GM12873 (cell line): ENCODE results near the gene SIK3.

Experiments used
- TF ChIP-seq, protein P1 (sequence below): IDR thresholded peaks from 2 replicates; pipeline ENCODE4 v1.5.1; 2012; ENCODE audit warnings: low read depth, mild to moderate bottlenecking, moderate library complexity, low read length, control low read depth; ENCODE audit not compliant: insufficient read depth; ENCODE audit errors: missing control alignments

SIK3 gene

DNA sequence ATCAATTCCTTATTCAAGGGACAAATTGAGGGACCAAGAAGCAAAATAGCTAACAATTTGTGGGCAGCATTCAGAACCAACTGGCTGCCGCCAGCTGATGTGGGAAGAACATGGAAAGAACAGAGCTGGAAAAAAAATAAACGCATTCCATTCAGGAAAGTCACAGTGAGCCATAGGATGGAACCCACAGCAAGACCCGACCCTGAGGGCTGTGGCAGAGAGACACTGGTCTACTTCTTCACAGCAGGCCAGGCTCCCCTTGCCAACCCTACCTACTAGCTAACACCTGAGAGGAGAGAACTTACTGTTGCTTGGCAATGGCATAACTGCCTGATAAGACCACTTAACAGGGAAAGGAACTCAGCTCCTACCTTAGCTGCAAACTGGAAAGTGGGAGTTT lies 137.3 kb downstream of the SIK3 start:
- TF ChIP-seq, protein P1, sequence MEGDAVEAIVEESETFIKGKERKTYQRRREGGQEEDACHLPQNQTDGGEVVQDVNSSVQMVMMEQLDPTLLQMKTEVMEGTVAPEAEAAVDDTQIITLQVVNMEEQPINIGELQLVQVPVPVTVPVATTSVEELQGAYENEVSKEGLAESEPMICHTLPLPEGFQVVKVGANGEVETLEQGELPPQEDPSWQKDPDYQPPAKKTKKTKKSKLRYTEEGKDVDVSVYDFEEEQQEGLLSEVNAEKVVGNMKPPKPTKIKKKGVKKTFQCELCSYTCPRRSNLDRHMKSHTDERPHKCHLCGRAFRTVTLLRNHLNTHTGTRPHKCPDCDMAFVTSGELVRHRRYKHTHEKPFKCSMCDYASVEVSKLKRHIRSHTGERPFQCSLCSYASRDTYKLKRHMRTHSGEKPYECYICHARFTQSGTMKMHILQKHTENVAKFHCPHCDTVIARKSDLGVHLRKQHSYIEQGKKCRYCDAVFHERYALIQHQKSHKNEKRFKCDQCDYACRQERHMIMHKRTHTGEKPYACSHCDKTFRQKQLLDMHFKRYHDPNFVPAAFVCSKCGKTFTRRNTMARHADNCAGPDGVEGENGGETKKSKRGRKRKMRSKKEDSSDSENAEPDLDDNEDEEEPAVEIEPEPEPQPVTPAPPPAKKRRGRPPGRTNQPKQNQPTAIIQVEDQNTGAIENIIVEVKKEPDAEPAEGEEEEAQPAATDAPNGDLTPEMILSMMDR: no peak

DNA sequence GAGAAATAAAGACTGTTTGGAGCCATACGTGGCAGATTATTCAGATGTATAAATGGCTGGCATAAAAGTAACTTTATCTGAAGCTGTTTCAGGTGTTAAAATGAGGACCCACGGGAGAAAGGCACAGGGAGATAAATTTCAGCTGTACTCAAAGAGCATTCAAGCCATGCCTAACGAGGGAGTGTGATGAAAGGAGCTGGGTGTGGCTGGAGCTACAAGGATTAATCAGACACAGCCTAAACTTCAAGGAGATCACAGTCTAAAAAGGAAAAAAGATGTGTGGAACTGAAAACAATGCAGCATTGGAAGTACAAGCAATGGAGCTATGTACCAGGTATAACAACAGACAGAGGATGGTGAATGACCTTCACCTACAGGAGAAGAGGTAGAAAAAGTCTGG lies 140.0 kb downstream of the SIK3 start:
- TF ChIP-seq, protein P1: no peak

DNA sequence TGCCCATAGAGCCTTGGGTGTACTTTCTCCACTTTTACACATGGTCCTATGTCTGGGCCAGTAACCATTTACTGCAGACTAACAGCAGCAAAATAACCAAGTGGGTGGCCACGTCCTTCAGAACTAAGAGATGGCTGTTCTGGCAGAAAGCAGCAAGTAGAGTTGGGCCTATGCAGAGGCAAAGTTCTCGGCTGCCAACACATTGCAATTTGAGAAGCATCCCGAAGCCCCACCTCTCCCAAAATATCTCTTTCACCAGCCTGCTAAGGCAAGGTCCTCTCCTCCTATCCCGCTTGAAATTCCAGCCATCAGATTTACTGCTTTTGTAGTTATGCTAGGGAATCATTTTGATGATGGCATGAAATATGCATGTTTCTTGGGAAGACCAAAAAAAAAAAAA lies 142.3 kb downstream of the SIK3 start:
- TF ChIP-seq, protein P1: no peak

DNA sequence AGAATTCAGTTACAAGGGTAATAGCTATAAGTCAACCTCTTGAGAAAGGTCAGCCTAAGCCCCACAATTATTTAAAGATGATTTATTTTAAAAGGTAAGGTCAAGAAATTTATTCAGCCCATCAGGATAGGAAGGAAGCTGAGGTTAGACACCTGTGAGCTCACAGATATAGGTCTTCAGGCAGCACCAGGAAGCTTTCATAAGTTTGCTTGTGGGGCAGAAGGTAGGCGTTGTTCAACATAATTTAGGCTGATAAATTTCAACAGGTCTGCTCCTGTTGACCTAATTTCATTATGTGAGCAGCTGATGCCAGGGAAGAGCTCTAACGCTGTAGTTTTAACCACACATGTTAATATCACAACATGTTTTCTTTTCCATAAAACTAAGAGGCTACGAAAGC lies 142.7 kb downstream of the SIK3 start:
- TF ChIP-seq, protein P1: no peak

DNA sequence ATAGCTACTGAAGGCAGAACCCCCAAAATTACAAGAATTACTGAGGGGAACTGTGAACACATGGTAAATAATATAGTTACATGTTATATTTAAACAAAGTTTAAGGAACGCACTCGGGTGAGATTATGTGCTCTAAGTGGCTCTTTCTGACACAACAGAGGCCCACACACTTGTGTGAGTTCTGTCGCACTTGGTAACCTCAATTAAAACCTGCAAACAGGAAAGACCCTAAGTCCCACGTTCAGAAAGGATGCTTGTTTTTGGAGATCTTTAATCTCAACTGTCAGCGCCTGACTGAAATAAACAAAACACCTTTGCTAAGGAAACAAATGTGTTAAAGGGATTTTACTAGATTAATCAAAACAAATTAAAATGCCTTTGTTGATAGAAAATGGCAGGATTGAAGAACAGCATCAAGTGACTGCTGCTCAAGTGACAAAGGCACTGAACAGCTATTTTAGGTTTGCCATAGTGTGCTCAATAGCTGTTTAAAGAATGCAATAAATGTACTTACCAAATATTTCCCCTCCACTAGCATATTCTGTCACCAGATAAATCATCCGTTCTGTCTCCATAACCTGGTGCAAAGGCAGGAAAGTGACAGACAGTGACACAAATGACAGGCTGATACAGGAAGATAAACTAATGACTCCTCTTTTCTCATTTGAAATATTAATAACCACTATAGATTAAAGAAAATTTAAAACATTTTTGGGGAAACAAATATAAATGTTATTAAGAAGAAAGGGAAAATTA lies 144.5 kb downstream of the SIK3 start:
- TF ChIP-seq, protein P1: no peak

DNA sequence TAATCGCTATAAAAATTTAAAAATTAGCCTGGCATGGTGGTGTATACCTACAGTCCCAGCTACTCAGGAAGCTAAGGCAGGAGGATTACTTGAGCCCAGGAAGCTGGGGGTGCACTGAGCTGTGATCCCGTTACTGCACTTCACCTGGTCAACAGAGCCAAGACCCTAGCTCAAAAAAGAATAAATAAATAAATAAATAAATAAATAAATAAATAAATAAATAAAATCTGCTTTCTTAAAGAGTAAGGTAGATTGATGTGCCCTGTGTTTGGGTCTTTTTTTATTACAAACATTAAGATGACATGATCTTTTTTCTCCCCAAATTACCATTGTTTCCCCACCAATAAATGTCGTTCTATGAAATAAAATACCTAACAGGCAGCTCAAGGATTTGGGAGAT lies 146.5 kb downstream of the SIK3 start:
- TF ChIP-seq, protein P1: no peak

DNA sequence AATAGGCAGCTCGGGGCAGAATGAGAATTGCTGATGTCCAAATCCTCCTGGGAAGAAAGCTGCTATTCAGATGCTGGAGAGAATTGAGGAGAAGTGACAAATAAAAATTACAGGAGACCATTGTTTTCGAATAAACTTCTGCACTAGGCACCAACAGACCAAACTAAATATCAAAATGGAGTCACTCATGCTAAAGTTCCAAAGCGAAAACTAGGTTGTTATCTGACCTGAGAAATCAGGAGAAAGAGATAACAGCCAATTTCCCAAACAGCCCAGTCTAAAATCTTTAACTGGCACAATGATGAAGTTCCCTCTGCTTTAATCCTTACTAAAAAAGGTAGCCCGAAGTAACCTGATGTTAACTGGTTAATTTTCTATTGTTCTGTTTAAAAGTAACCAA lies 148.0 kb downstream of the SIK3 start:
- TF ChIP-seq, protein P1: no peak

DNA sequence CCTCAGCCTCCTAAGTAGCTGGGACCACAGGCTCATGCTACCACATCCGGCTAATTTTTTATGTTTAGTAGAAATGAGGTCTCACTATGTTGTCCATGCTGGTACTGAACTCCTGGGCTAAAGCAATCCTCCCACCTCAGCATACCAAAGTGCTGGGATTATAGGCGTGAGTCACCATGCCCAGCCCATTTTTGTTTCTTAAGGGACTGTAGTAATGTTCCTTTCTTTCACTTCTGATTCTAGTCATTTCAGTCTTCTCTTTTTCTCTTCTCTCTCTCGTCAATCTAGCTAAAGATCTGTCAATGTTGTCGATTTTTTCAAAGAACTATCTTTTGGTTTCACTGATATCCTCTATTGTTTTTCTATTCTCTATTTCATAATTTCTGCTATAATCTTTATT lies 149.8 kb downstream of the SIK3 start:
- TF ChIP-seq, protein P1: no peak
